ENCODE data around the gene CDH13.

Gene CDH13

GRCh38 chr16:82626791-82627261 is at the start of gene CDH13:
CDH13 (plus strand) TSS chr16:82626969.
- no peaks in the 10 kb centered on the region for H3K9me3 ChIP-seq
- no peaks in the 10 kb centered on the region for H3K27me3 ChIP-seq
- peak within 1 kb of the TSS; percentile 74 to 84 for H3K4me3 ChIP-seq
- peak; percentile 54 to 73 for DNase-seq
- H3K27ac ChIP-seq: peak within 1 kb of the TSS; percentile 79 to 89
- H3K4me1 ChIP-seq: peaks cover 0 to 51% (median 40%) of the 10 kb centered on the region in 4 donors
- no peak for TF ChIP-seq CTCF (IDR thresholded peaks at IDR 0.05)
- no peaks in the 10 kb centered on the region for H3K36me3 ChIP-seq
- intact Hi-C loops (cut with DNase I; ENCODE audit: low total_unique reads): loop anchor here (5.0 kb wide), 1 partner anchor 75 kb away; no protein-coding TSS in a partner anchor

- no peaks in the 10 kb centered on the region for H3K27me3 ChIP-seq
- no peaks in the 10 kb centered on the region for H3K36me3 ChIP-seq
- no peak overlapping the region for H3K4me3 ChIP-seq
- no peaks in the 10 kb centered on the region for H3K9me3 ChIP-seq
- peak; percentile 36 to 50 for TF ChIP-seq CTCF (IDR thresholded peaks at IDR 0.05)
- H3K4me1 ChIP-seq: no peaks in the 10 kb centered on the region
- no peak overlapping the region for H3K27ac ChIP-seq
- intact Hi-C loops (cut with DNase I; ENCODE audit: low total_unique reads): loop anchor here (5.0 kb wide), 1 partner anchor 318 kb away; no protein-coding TSS in a partner anchor
- DNase-seq: no peak
Measured at GRCh38 chr16:82580298-82580890, 46.4 kb upstream of the CDH13 start.

- intact Hi-C loops (cut with DNase I; ENCODE audit: low total_unique reads): loop anchor here (5.0 kb wide), 1 partner anchor 321 kb away; no protein-coding TSS in a partner anchor
- no peaks in the 10 kb centered on the region for H3K36me3 ChIP-seq
- H3K27ac ChIP-seq: no peak overlapping the region
- no peak for DNase-seq
- no peaks in the 10 kb centered on the region for H3K9me3 ChIP-seq
- no peaks in the 10 kb centered on the region for H3K4me1 ChIP-seq
- no peak for TF ChIP-seq CTCF (IDR thresholded peaks at IDR 0.05)
- H3K27me3 ChIP-seq: no peaks in the 10 kb centered on the region
- H3K4me3 ChIP-seq: no peak overlapping the region
Measured at GRCh38 chr16:82582975-82583374, 43.8 kb upstream of the CDH13 start.

- Histone ChIP-seq H3K9me3 (no peaks in the 10 kb centered on the region), H3K27me3 (no peaks in the 10 kb centered on the region), H3K4me1 (no peaks in the 10 kb centered on the region), H3K4me3 (no peak overlapping the region), H3K36me3 (no peaks in the 10 kb centered on the region), H3K27ac (no peak overlapping the region)
- no peak for DNase-seq
- intact Hi-C loops (cut with DNase I; ENCODE audit: low total_unique reads): loop anchor here (5.0 kb wide), 1 partner anchor 321 kb away; no protein-coding TSS in a partner anchor
- no peak for TF ChIP-seq CTCF (IDR thresholded peaks at IDR 0.05)
Measured at GRCh38 chr16:82583422-82583821, 43.3 kb upstream of the CDH13 start.

- no peak for DNase-seq
- intact Hi-C loops (cut with DNase I; ENCODE audit: low total_unique reads): loop anchor here (5.0 kb wide), 1 partner anchor 322 kb away; no protein-coding TSS in a partner anchor
- H3K4me1 ChIP-seq: no peaks in the 10 kb centered on the region
- TF ChIP-seq CTCF (IDR thresholded peaks at IDR 0.05): no peak
- no peak overlapping the region for H3K27ac ChIP-seq
- no peaks in the 10 kb centered on the region for H3K27me3 ChIP-seq
- no peaks in the 10 kb centered on the region for H3K9me3 ChIP-seq
- no peak overlapping the region for H3K4me3 ChIP-seq
- H3K36me3 ChIP-seq: no peaks in the 10 kb centered on the region
Measured at GRCh38 chr16:82584553-82585152, 42.1 kb upstream of the CDH13 start.

Data from tibial artery (tissue), 4 donors.